H1 (cell line): ENCODE measurements around the gene ADCY3. TPM values are rescaled to one million over a fixed set of nuclear protein-coding genes. Genes with fewer than 3 reads are reported as not detected.

ENCODE experiments used
- CTCF ChIA-PET: fragments of 300-600 bp; sonication (Branson Sonifier 250); formaldehyde crosslinking; loops from one replicate; lab custom pipeline; 2021; ENCODE audit not compliant: partially characterized antibody; lab: Charles Lee
- POLR2A ChIA-PET: fragments of 300-600 bp; sonication (Branson Sonifier 250); formaldehyde crosslinking; loops from one replicate; lab custom pipeline; 2021; ENCODE audit warnings: inconsistent platforms; ENCODE audit not compliant: partially characterized antibody; lab: Charles Lee
- DNase-seq, 2 experiments: peaks; one replicate each; pipeline versions ENCODE4 v3.0.0 to v3.0.0-alpha.2; 2010 to 2022; ENCODE audit warnings: low spot score in 2 of 2, low read depth in 1 of 2, mixed read lengths in 1 of 2
- FAIRE-seq: peaks from 2 replicates; lab custom pipeline; 2011; peaks lifted over from hg19 to GRCh38; lab: Jason Lieb, UNC
- H2AFZ ChIP-seq: 2 replicates; pipeline ENCODE4 v1.8.1; 2012; ENCODE audit warnings: low read length, inconsistent platforms
- H2AK5ac ChIP-seq: 2 replicates; pipeline ENCODE4 v1.6.1; 2013; ENCODE audit warnings: low read depth, low read length
- H2BK120ac ChIP-seq: replicated peaks from 2 replicates; pipeline ENCODE3; 2013; ENCODE audit warnings: low read depth, low read length, inconsistent platforms
- H2BK12ac ChIP-seq: 2 replicates; pipeline ENCODE4 v1.6.1; 2013; ENCODE audit warnings: low read depth, low read length
- H2BK15ac ChIP-seq: 2 replicates; pipeline ENCODE4 v1.6.1; 2013; ENCODE audit warnings: low read length
- H2BK20ac ChIP-seq: 2 replicates; pipeline ENCODE4 v1.6.1; 2013; ENCODE audit warnings: low read length
- H2BK5ac ChIP-seq: 2 replicates; pipeline ENCODE4 v1.6.1; 2013; ENCODE audit warnings: low read depth, low read length
- H3K14ac ChIP-seq: 2 replicates; pipeline ENCODE4 v1.6.1; 2013; ENCODE audit warnings: inconsistent platforms; ENCODE audit not compliant: insufficient read length
- H3K18ac ChIP-seq: 2 replicates; pipeline ENCODE4 v1.6.1; 2013; ENCODE audit warnings: low read length; ENCODE audit errors: extremely low read depth
- H3K23ac ChIP-seq: 2 replicates; pipeline ENCODE4 v1.6.1; 2013; ENCODE audit warnings: inconsistent platforms; ENCODE audit not compliant: insufficient read length
- H3K23me2 ChIP-seq: 2 replicates; pipeline ENCODE4 v1.6.1; 2013; ENCODE audit warnings: low read depth, low read length
- H3K27ac ChIP-seq: 2 replicates; pipeline ENCODE4 v1.6.1; 2011; ENCODE audit warnings: low read depth, low read length, inconsistent platforms
- H3K27me3 ChIP-seq, 4 experiments: replicated peaks in 1 of 4; 1 replicate in 1 of 4; 2 replicates in 3 of 4; pipeline versions ENCODE4 v1.6.1 to v1.8.1; 2011 to 2013; ENCODE audit warnings: low read length in 3 of 4, mild to moderate bottlenecking in 3 of 4, inconsistent platforms in 2 of 4, mixed read lengths in 2 of 4, moderate library complexity in 1 of 4; ENCODE audit not compliant: control insufficient read depth in 3 of 4, insufficient read depth in 3 of 4; ENCODE audit errors: extremely low read depth in 1 of 4
- H3K36me3 ChIP-seq, 4 experiments: 2 replicates each; pipeline versions ENCODE4 v1.6.1 to v1.8.1; 2011 to 2013; ENCODE audit warnings: mild to moderate bottlenecking in 4 of 4, low read length in 3 of 4, moderate library complexity in 2 of 4, control low read depth in 1 of 4, inconsistent platforms in 1 of 4; ENCODE audit not compliant: insufficient read depth in 4 of 4, control insufficient read depth in 2 of 4
- H3K4ac ChIP-seq: replicated peaks from 2 replicates; pipeline ENCODE3; 2013; ENCODE audit warnings: low read length, low read depth, mixed read lengths, inconsistent platforms; ENCODE audit not compliant: insufficient read length
- H3K4me1 ChIP-seq, 4 experiments: replicated peaks in 1 of 4; 1 replicate in 1 of 4; 2 replicates in 3 of 4; pipeline versions ENCODE4 v1.6.1 to v1.8.1; 2011 to 2013; ENCODE audit warnings: low read length in 3 of 4, inconsistent platforms in 2 of 4, mixed read lengths in 1 of 4; ENCODE audit not compliant: insufficient read depth in 4 of 4, control insufficient read depth in 3 of 4
- H3K4me2 ChIP-seq, 2 experiments: 2 replicates each; pipeline versions ENCODE4 v1.6.1 to v1.8.1; 2011 to 2013; ENCODE audit warnings: low read depth in 2 of 2, low read length in 2 of 2, control low read depth in 1 of 2, inconsistent platforms in 1 of 2, mild to moderate bottlenecking in 1 of 2; ENCODE audit not compliant: insufficient read depth in 1 of 2
- H3K4me3 ChIP-seq, 4 experiments: fragments of 200-600, 300-600 bp in 1 of 4; sonication (generic), shearing (Covaris generic), sonication (Bioruptor Twin) in 1 of 4; 2 replicates each; pipeline versions ENCODE4 v1.5.1 to v1.8.1; 2011 to 2016; ENCODE audit warnings: low read length in 4 of 4, low read depth in 3 of 4, control low read depth in 2 of 4, inconsistent platforms in 2 of 4, mild to moderate bottlenecking in 2 of 4, mixed read lengths in 1 of 4, moderate library complexity in 1 of 4; ENCODE audit not compliant: insufficient read depth in 2 of 4; ENCODE audit errors: extremely low read depth in 1 of 4
- H3K56ac ChIP-seq: replicated peaks from 2 replicates; pipeline ENCODE3; 2013; ENCODE audit warnings: low read depth, mild to moderate bottlenecking, mixed read lengths, low read length, inconsistent platforms; ENCODE audit not compliant: insufficient read length
- H3K79me1 ChIP-seq: 2 replicates; pipeline ENCODE4 v1.6.1; 2013; ENCODE audit warnings: low read depth, low read length, control low read depth
- H3K79me2 ChIP-seq, 2 experiments: 2 replicates each; pipeline versions ENCODE4 v1.6.1 to v1.8.1; 2012 to 2013; ENCODE audit warnings: low read length in 2 of 2, mild to moderate bottlenecking in 2 of 2, inconsistent platforms in 1 of 2; ENCODE audit not compliant: insufficient read depth in 2 of 2, control insufficient read depth in 1 of 2
- H3K9ac ChIP-seq, 4 experiments: replicated peaks in 1 of 4; 1 replicate in 1 of 4; 2 replicates in 3 of 4; pipeline versions ENCODE4 v1.6.1 to v1.8.1; 2011 to 2013; ENCODE audit warnings: low read depth in 3 of 4, low read length in 3 of 4, control low read depth in 2 of 4, mild to moderate bottlenecking in 2 of 4, moderate library complexity in 2 of 4, inconsistent platforms in 1 of 4; ENCODE audit errors: extremely low read depth in 1 of 4
- H3K9me3 ChIP-seq, 2 experiments: 2 replicates each; pipeline versions ENCODE4 v1.6.1 to v1.8.1; 2012 to 2013; ENCODE audit warnings: mild to moderate bottlenecking in 2 of 2, moderate library complexity in 2 of 2, control low read depth in 1 of 2, inconsistent platforms in 1 of 2, low read depth in 1 of 2, low read length in 1 of 2, mixed read lengths in 1 of 2; ENCODE audit not compliant: insufficient read depth in 2 of 2
- H4K20me1 ChIP-seq, 2 experiments: replicated peaks in 1 of 2; 2 replicates each; pipeline versions ENCODE3 to v1.8.1; 2011 to 2013; ENCODE audit warnings: inconsistent platforms in 2 of 2, low read length in 2 of 2, mild to moderate bottlenecking in 1 of 2; ENCODE audit not compliant: insufficient read depth in 2 of 2, control insufficient read depth in 1 of 2
- H4K5ac ChIP-seq: 2 replicates; pipeline ENCODE4 v1.6.1; 2013; ENCODE audit warnings: low read length, low read depth, mixed read lengths, inconsistent platforms; ENCODE audit not compliant: insufficient read length
- H4K8ac ChIP-seq: 2 replicates; pipeline ENCODE4 v1.8.0; 2013; ENCODE audit warnings: mild to moderate bottlenecking, moderate library complexity, low read length, inconsistent platforms; ENCODE audit not compliant: insufficient read depth; ENCODE audit errors: extremely low read depth
- H4K91ac ChIP-seq: replicated peaks from 2 replicates; pipeline ENCODE3; 2013; ENCODE audit warnings: low read length, mixed read lengths, inconsistent platforms; ENCODE audit not compliant: insufficient read length
- BRCA1 ChIP-seq: IDR thresholded peaks from 2 replicates; pipeline ENCODE4 v1.6.1; 2012; ENCODE audit warnings: low read depth, low read length, improper control_type of control experiment
- EP300 ChIP-seq, 2 experiments: IDR thresholded peaks; 1 replicate in 1 of 2; 2 replicates in 1 of 2; pipeline ENCODE4 v1.6.1; 2011 to 2012; ENCODE audit warnings: low read depth in 2 of 2, low read length in 2 of 2, mild to moderate bottlenecking in 2 of 2, borderline replicate concordance in 1 of 2, inconsistent platforms in 1 of 2, moderate library complexity in 1 of 2
- RAD21 ChIP-seq, 2 experiments: IDR thresholded peaks in 1 of 2; conservative IDR thresholded peaks in 1 of 2; 2 replicates each; pipeline ENCODE4 v1.6.1; 2011; ENCODE audit warnings: low read depth in 2 of 2, low read length in 2 of 2, improper control_type of control experiment in 1 of 2, inconsistent platforms in 1 of 2, mild to moderate bottlenecking in 1 of 2, moderate library complexity in 1 of 2
- SP1 ChIP-seq: IDR thresholded peaks from 2 replicates; pipeline ENCODE4 v1.6.1; 2011; ENCODE audit warnings: low read depth, low read length
- TAF1 ChIP-seq: IDR thresholded peaks from 2 replicates; pipeline ENCODE4 v1.6.1; 2011; ENCODE audit warnings: mild to moderate bottlenecking, low read depth, low read length
- ZNF274 ChIP-seq: IDR thresholded peaks from 2 replicates; pipeline ENCODE4 v1.7.0; 2012; ENCODE audit warnings: low read length, borderline replicate concordance; ENCODE audit errors: extremely low read depth
- WGBS, 2 experiments: shearing (Covaris generic) in 1 of 2; methylation state at CpG; one replicate each; pipeline versions ENCODE4 v1.1.6 to v1.1.7; 2013 to 2015; ENCODE audit warnings: low lambda C conversion rate in 2 of 2, mixed read lengths in 2 of 2, inconsistent platforms in 1 of 2, low coverage in 1 of 2, missing lambda C conversion rate in 1 of 2; ENCODE audit not compliant: insufficient replicate concordance in 2 of 2, insufficient coverage in 1 of 2, insufficient read length in 1 of 2; ENCODE audit errors: extremely low coverage in 1 of 2, missing lambda C conversion rate in 1 of 2; 5-methylcytosine and 5-hydroxymethylcytosine counted together
- polyA plus RNA-seq, 7 experiments: library from polyadenylated mRNA; depleted of rRNA in 3 of 7; stranded (reverse) in 5 of 7; unstranded in 2 of 7; fragments of >200 nt in 5 of 7; fragments of 200-250 nt in 2 of 7; gene quantifications; 1 replicate in 5 of 7; 2 replicates in 1 of 7; 4 replicates in 1 of 7; pipeline versions ENCODE4 v1.2.1 to v1.2.3, GENCODE V29; 2011 to 2013; ENCODE audit warnings: missing spikeins in 2 of 7, mixed read lengths in 2 of 7
- total RNA-seq: library from RNA; stranded (reverse); fragmentation: NEBNext Ultra II Directional; extraction: Animal tissue kit (Norgen Biotek cat#: 25700); gene quantifications from 2 replicates; pipeline ENCODE4 v1.2.1, GENCODE V29; 2021
- TF ChIP-seq, protein P1 (sequence below), 3 experiments: IDR thresholded peaks; 1 replicate in 2 of 3; 2 replicates in 1 of 3; pipeline versions ENCODE4 v1.5.1 to v1.6.1; 2011; ENCODE audit warnings: low read length in 3 of 3, mild to moderate bottlenecking in 3 of 3, inconsistent platforms in 2 of 3, low read depth in 1 of 3, moderate library complexity in 1 of 3; ENCODE audit not compliant: insufficient read depth in 1 of 3; ENCODE audit errors: control extremely low read depth in 1 of 3

Gene ADCY3
- total and polyA plus RNA-seq, 2 of the 8 experiments (the other 6 are each of a cell fraction or from before 2014, with no cell fraction given), result 45.1 to 52.9 TPM

DNA sequence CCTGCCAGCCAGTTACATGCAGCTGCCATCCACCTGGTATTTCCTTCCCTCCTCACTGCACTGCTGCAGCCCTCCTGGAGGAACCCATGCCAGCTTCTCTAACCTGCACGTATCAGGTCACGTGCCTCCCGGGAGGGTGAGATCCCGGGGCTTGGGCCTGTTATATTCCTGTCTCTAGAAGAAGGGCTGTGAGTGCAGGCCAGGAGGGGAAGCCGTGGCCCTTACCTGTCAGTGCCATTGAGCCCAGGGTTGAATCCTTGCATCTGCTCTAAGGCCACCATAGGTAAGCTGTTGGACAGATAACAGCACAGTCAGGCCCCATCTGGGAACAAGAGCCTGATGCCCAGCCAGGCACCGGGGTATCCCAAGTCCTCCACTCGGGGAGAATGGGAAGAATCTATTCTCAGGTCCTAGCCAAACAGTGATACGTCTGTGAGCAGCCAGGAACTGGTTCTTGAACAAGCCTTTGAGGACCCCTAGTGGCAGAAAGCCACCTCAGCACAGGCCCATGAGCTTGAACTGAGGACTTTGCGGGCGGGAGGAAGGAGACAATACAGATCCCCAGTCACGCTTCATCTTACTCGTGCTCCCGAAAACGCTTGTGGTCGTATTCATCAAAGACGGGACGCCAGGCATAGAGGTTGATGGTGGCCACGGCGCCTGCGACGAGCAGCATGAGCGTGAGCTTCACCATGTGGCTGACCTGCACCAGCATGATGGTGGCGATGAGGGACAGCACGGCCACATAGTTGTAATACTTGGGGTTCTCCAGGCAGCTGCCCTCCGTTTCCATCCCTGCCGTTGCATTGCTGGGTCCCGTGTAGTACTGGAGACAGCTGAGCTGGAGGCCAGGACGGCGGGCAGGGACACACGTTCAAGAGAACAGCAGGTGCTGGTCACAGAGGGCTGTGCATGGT lies 92.5 kb downstream of the ADCY3 start:
- Histone ChIP-seq H3K14ac (no peak overlapping the region), H3K23me2 (0 out of 2 replicates have a peak, but pooled peaks cover 2% of the 10 kb centered on the region), H2BK120ac (no peak overlapping the region), H3K4me2 (no peak overlapping the region; a peak in 1 of 4 replicates), H3K56ac (no peak overlapping the region), H3K4ac (peak overlapping the region; percentile 83), H3K79me1 (no peaks in the 10 kb centered on the region), H3K4me1 (peaks cover 1 to 18% (median 11%) of the 10 kb centered on the region in 4 experiments; a peak in 6 of 7 replicates), H3K9ac (no peak overlapping the region), H2BK12ac (peak overlapping the region; percentile 90), H2BK5ac (peak overlapping the region; percentile 73; the same call in 1 of the 2 replicates), H4K5ac (no peak overlapping the region), H4K8ac (peak overlapping the region; percentile 72; the same call in 1 of the 2 replicates), H2AFZ (no peak overlapping the region), H3K23ac (no peak overlapping the region), H4K20me1 (peaks cover 0 to 3% of the 10 kb centered on the region in 2 experiments), H2BK20ac (no peak overlapping the region), H3K4me3 (no peak overlapping the region), H3K9me3 (peaks cover 3 to 5% of the 10 kb centered on the region in 2 experiments; a peak in 1 of 4 replicates), H3K18ac (no peak overlapping the region), H3K36me3 (peaks cover 2 to 19% (median 12%) of the 10 kb centered on the region in 4 experiments; a peak in 5 of 8 replicates), H3K27ac (no peak overlapping the region; the same call in 1 of the 2 replicates), H2BK15ac (peak overlapping the region; percentile 9; the same call in 1 of the 2 replicates), H3K27me3 (no peaks in the 10 kb centered on the region), H3K79me2 (no peaks in the 10 kb centered on the region), H4K91ac (peak overlapping the region; percentile 71), H2AK5ac (no peak overlapping the region)
- ChIA-PET CTCF (interaction anchor here (0.6 to 4.6 kb wide), 49 partner anchors 8 to 908 kb away, joined by 3 to 34 read pairs (median 4); partner anchors contain the start of genes CENPO and PTRHD1), POLR2A (interaction anchor here (0.6 to 3.0 kb wide), 4 partner anchors 8 to 37 kb away, joined by 3 to 13 read pairs (median 5); partner anchors contain the start of genes CENPO and PTRHD1)
- DNase-seq (peak; percentile 79 to 81), FAIRE-seq (peak; percentile 96)
- WGBS, 2 experiments, result 65% methylated on average over 30 of the region's 30 CpGs; no CpG with 5 or more reads in 1 of the 2 experiments
- TF ChIP-seq EP300 (IDR thresholded peaks at IDR 0.05; ENCODE audit: borderline replicate concordance in 1 of 2, low read depth in 2 of 2, low read length in 2 of 2), result no peak
- TF ChIP-seq, protein P1, sequence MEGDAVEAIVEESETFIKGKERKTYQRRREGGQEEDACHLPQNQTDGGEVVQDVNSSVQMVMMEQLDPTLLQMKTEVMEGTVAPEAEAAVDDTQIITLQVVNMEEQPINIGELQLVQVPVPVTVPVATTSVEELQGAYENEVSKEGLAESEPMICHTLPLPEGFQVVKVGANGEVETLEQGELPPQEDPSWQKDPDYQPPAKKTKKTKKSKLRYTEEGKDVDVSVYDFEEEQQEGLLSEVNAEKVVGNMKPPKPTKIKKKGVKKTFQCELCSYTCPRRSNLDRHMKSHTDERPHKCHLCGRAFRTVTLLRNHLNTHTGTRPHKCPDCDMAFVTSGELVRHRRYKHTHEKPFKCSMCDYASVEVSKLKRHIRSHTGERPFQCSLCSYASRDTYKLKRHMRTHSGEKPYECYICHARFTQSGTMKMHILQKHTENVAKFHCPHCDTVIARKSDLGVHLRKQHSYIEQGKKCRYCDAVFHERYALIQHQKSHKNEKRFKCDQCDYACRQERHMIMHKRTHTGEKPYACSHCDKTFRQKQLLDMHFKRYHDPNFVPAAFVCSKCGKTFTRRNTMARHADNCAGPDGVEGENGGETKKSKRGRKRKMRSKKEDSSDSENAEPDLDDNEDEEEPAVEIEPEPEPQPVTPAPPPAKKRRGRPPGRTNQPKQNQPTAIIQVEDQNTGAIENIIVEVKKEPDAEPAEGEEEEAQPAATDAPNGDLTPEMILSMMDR (IDR thresholded peaks at IDR 0.05; ENCODE audit: control extremely low read depth in 1 of 3, insufficient read depth in 1 of 3, low read depth in 1 of 3, low read length in 3 of 3), result peak in 2 of 3 experiments; percentile 88 to 96; a peak in 3 of 4 replicates
- TF ChIP-seq ZNF274, result no peak
- no peak for TF ChIP-seq BRCA1
- peak; percentile 94 to 96 for TF ChIP-seq RAD21 (IDR thresholded peaks at IDR 0.05 in 1 of 2, conservative IDR thresholded peaks at IDR 0.05 in 1 of 2; ENCODE audit: low read depth in 2 of 2, low read length in 2 of 2)
- no peak for TF ChIP-seq TAF1
- TF ChIP-seq SP1, result no peak
